DND-41 (cell line): ENCODE results near the gene GAD1.

ENCODE experiments used
- ATAC-seq: fragments of 200-7000 bp; cut with Tn5 transposase; 3 replicates; pipeline ENCODE4 v1.9.1; 2021; ENCODE audit warnings: low read depth; ENCODE audit not compliant: insufficient read depth
- DNase-seq: peaks from one replicate; pipeline ENCODE4 v3.0.0-alpha.2; 2020
- H2AFZ ChIP-seq: 2 replicates; pipeline ENCODE4 v1.6.0; 2012; ENCODE audit warnings: low read depth, low read length
- H3K27ac ChIP-seq: 2 replicates; pipeline ENCODE4 v1.5.1; 2012; ENCODE audit warnings: low read length, inconsistent platforms
- H3K27me3 ChIP-seq: fragments of 200-600 bp; sonication (generic); 2 replicates; pipeline ENCODE4 v1.6.0; 2012; ENCODE audit warnings: low read length, mild to moderate bottlenecking, inconsistent platforms; ENCODE audit not compliant: insufficient read depth, poor library complexity
- H3K36me3 ChIP-seq: 2 replicates; pipeline ENCODE4 v1.5.1; 2012; ENCODE audit warnings: low read length, inconsistent platforms; ENCODE audit not compliant: insufficient read depth
- H3K4me1 ChIP-seq: 2 replicates; pipeline ENCODE4 v1.5.1; 2012; ENCODE audit warnings: mild to moderate bottlenecking, low read length; ENCODE audit not compliant: insufficient read depth
- H3K4me2 ChIP-seq: 2 replicates; pipeline ENCODE4 v1.6.0; 2012; ENCODE audit warnings: mild to moderate bottlenecking, moderate library complexity, low read length, inconsistent platforms; ENCODE audit not compliant: insufficient read depth
- H3K4me3 ChIP-seq, 2 experiments: fragments of 200-600 bp in 1 of 2; shearing (Covaris generic) in 1 of 2; 2 replicates each; pipeline ENCODE4 v1.5.1; 2012 to 2016; ENCODE audit warnings: inconsistent platforms in 2 of 2, low read length in 2 of 2, mild to moderate bottlenecking in 2 of 2, low read depth in 1 of 2, moderate library complexity in 1 of 2
- H3K79me2 ChIP-seq: 2 replicates; pipeline ENCODE4 v1.6.0; 2012; ENCODE audit warnings: low read length, inconsistent platforms; ENCODE audit not compliant: insufficient read depth
- H3K9ac ChIP-seq: 2 replicates; pipeline ENCODE4 v1.6.0; 2012; ENCODE audit warnings: low read depth, mild to moderate bottlenecking, inconsistent platforms, low read length, moderate library complexity
- H3K9me3 ChIP-seq: 2 replicates; pipeline ENCODE4 v1.5.1; 2012; ENCODE audit warnings: low read length, moderate library complexity, mild to moderate bottlenecking, inconsistent platforms; ENCODE audit not compliant: insufficient read depth, severe bottlenecking
- H4K20me1 ChIP-seq: 2 replicates; pipeline ENCODE4 v1.6.0; 2012; ENCODE audit warnings: low read length; ENCODE audit not compliant: insufficient read depth
- CTCF ChIP-seq: IDR thresholded peaks from 2 replicates; pipeline ENCODE4 v1.5.1; 2012; ENCODE audit warnings: borderline replicate concordance, low read length, moderate library complexity, mild to moderate bottlenecking; ENCODE audit not compliant: poor library complexity, severe bottlenecking; ENCODE audit errors: extremely low read depth
- EZH2 ChIP-seq: IDR thresholded peaks from 3 replicates; pipeline ENCODE4 v1.6.1; 2012; ENCODE audit warnings: borderline replicate concordance, low read depth, mild to moderate bottlenecking, moderate library complexity, low read length, inconsistent platforms; ENCODE audit not compliant: severe bottlenecking

GAD1 gene

GRCh38 chr2:170850251-170850650 is 33.6 kb downstream of the GAD1 start:
- Histone ChIP-seq H2AFZ (no peak overlapping the region), H3K9ac (no peak overlapping the region), H3K9me3 (no peaks in the 10 kb centered on the region), H3K4me3 (no peak overlapping the region), H3K79me2 (no peaks in the 10 kb centered on the region), H3K4me1 (no peaks in the 10 kb centered on the region), H4K20me1 (no peaks in the 10 kb centered on the region), H3K36me3 (no peaks in the 10 kb centered on the region), H3K27me3 (no peaks in the 10 kb centered on the region), H3K4me2 (no peak overlapping the region), H3K27ac (no peak overlapping the region)
- TF ChIP-seq CTCF (no peak), EZH2 (no peak)
- ATAC-seq (no peak), DNase-seq (no peak)

- DNase-seq (no peak), ATAC-seq (no peak)
- Histone ChIP-seq H3K36me3 (no peaks in the 10 kb centered on the region), H4K20me1 (no peaks in the 10 kb centered on the region), H3K79me2 (no peaks in the 10 kb centered on the region), H3K27me3 (peaks cover 1% of the 10 kb centered on the region), H3K4me2 (no peak overlapping the region), H3K27ac (no peak overlapping the region), H3K4me1 (no peaks in the 10 kb centered on the region), H3K9ac (no peak overlapping the region), H3K9me3 (no peaks in the 10 kb centered on the region), H2AFZ (no peak overlapping the region), H3K4me3 (no peak overlapping the region)
- TF ChIP-seq EZH2, result no peak
- TF ChIP-seq CTCF, result no peak
These were observed 34.9 kb downstream of the GAD1 start for GRCh38 chr2:170851635-170852034.

GRCh38 chr2:170856066-170856465 is 39.4 kb downstream of the GAD1 start:
- no peaks in the 10 kb centered on the region for H3K4me1 ChIP-seq
- peaks cover 11% of the 10 kb centered on the region for H3K27me3 ChIP-seq
- no peak overlapping the region for H3K4me2 ChIP-seq
- H3K4me3 ChIP-seq, result no peak overlapping the region
- no peaks in the 10 kb centered on the region for H4K20me1 ChIP-seq
- ATAC-seq (no peak), DNase-seq (no peak)
- no peaks in the 10 kb centered on the region for H3K9me3 ChIP-seq
- TF ChIP-seq CTCF, result no peak
- no peak for TF ChIP-seq EZH2
- H3K79me2 ChIP-seq, result no peaks in the 10 kb centered on the region
- no peak overlapping the region for H2AFZ ChIP-seq
- H3K36me3 ChIP-seq, result no peaks in the 10 kb centered on the region
- H3K27ac ChIP-seq, result no peak overlapping the region
- no peak overlapping the region for H3K9ac ChIP-seq

GRCh38 chr2:170862286-170862902 is 45.7 kb downstream of the GAD1 start:
- DNase-seq (no peak), ATAC-seq (no peak)
- Histone ChIP-seq H2AFZ (no peak overlapping the region), H3K9me3 (no peaks in the 10 kb centered on the region), H3K27me3 (peaks cover 11% of the 10 kb centered on the region), H3K4me3 (no peak overlapping the region), H3K79me2 (no peaks in the 10 kb centered on the region), H3K27ac (no peak overlapping the region), H3K9ac (no peak overlapping the region), H3K4me2 (no peak overlapping the region), H4K20me1 (no peaks in the 10 kb centered on the region), H3K4me1 (no peaks in the 10 kb centered on the region), H3K36me3 (no peaks in the 10 kb centered on the region)
- TF ChIP-seq CTCF (no peak), EZH2 (no peak)
